Amniotic epithelial cell (primary cell): ENCODE data around the gene VWA8.
A peak's percentile ranks its signal among the peaks of the same experiment; 100 is the strongest.
"Not testable (repeated sequence)": the region's sequence is repeated elsewhere in the genome, so short reads cannot be mapped to it uniquely, and the experiment has no call there.

Experiments used
- DNase-seq: peaks from one replicate; pipeline ENCODE4 v3.0.0-alpha.2; 2010; ENCODE audit warnings: low read depth

Gene VWA8

GRCh38 chr13:41645331-41645730 is 315.6 kb downstream of the VWA8 start:
- DNase-seq: peak; percentile 90

DNA sequence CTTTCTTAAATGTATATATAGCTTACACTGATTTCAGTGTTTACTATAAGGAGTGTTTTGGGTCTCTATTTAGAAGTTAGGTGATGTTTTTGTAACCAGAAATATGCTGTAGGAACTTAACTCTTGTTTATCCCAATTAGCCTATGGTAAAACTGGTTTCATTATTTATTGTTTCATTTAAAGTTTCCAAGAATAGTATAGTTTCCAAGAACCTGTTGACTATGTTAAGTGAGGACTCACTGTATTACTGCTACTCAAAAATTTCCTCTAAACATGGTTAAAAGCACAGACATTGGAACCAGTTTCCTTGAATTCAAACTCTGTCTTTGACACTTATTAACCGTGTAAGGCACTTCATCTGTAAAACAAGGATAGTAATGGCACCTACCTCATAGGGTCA is 316.2 kb downstream of the VWA8 start:
- DNase-seq: no peak

GRCh38 chr13:41643507-41643906 is 317.4 kb downstream of the VWA8 start:
- no peak for DNase-seq

- DNase-seq: no peak
Measured at GRCh38 chr13:41641961-41642360, 318.9 kb downstream of the VWA8 start.

DNA sequence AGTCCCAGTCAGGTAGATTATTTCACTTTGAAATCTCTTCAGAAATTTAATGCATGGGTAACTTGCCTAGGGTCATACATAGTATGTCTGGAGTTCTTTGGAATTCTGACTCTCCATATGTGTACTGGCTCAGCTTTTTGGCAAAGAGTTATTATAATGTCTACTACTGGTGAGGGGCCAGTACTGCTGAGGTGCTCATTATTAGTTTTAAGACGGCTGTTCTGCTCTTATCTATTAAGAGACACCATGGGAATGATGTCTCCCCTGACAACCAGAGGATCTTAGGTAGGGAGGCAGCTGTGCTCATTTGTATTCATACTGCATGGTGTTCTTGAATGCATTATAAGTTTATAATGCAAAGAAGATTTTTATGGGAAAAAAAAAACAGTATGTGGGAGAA is 319.5 kb downstream of the VWA8 start:
- no peak for DNase-seq

GRCh38 chr13:41639955-41640780 is 320.7 kb downstream of the VWA8 start:
- peak; percentile 54 for DNase-seq

- no peak for DNase-seq
Measured at GRCh38 chr13:41639237-41639904, 321.5 kb downstream of the VWA8 start.

- DNase-seq: no peak
Measured at GRCh38 chr13:41637586-41637985, 323.3 kb downstream of the VWA8 start.

DNA sequence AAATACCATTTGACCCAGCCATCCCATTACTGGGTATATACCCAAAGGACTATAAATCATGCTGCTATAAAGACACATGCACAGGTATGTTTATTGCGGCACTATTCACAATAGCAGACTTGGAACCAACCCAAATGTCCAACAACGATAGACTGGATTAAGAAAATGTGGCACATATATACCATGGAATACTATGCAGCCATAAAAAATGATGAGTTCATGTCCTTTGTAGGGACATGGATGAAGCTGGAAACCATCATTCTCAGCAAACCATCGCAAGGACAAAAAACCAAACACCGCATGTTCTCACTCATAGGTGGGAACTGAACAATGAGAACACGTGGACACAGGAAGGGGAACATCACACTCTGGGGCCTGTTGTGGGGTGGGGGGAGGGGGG is 323.9 kb downstream of the VWA8 start:
- DNase-seq: not testable (repeated sequence)

DNA sequence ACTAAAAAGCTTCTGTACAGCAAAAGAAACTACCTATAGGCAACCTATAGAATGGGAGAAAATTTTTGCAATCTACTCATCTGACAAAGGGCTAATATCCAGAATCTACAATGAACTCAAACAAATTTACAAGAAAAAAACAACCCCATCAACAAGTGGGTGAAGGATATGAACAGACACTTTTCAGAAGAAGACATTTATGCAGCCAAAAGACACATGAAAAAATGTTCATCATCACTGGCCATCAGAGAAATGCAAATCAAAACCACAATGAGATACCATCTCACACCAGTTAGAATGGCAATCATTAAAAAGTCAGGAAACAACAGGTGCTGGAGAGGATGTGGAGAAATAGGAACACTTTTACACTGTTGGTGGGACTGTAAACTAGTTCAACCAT is 324.3 kb downstream of the VWA8 start:
- not testable (repeated sequence) for DNase-seq

- peak; percentile 31 for DNase-seq
Measured at GRCh38 chr13:41634407-41634806, 326.5 kb downstream of the VWA8 start.

DNA sequence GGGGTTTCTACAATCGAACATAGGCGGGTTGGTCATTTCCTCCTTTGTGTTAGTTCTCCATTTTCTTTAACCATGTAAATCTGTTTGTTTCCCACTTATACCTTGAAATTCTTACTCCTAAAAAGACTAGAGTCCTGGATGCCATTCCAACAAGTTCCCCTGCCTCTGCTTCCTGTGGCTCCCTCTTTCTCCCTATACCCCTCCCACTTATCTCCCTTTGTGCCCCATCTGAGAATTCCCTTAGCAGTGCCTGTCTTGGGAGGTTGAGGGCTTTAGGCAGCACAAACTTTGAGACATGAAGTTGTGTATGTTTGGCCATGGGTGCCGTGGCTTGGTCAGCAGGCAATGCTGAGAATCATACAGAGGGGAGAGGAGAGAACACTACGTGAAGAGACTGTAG is 327.1 kb downstream of the VWA8 start:
- DNase-seq: no peak

DNA sequence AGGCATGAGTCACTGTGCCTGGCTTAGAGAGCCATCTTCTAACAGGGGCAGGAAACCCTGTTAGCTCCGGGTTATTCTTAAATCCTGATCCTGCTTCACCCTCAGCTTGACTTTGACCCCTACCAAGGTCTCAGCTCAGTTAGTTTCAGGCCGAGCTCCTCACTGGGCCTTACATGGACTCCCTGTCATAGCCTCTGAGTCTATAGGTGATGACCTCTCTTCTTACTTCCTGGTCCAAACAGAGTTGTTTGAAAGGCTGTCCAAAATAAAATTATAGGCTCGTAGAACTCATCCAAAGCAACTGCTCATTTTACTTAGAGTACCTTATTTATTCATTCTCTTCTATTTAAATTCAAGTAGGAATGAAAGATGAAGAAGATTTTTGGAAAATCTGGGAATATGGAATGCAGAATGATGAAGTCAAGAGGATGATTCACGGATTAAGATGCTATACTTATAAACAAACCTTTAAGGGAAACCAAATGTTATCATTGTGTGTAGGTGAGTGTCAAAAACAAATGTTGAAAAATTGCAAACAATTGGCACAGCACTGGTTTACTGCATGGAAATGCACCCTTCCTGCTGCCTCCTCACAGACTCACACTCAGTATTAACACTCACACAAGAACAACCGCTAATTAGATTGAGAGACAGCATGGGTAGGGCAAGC is 329.5 kb downstream of the VWA8 start:
- DNase-seq: peak; percentile 44

DNA sequence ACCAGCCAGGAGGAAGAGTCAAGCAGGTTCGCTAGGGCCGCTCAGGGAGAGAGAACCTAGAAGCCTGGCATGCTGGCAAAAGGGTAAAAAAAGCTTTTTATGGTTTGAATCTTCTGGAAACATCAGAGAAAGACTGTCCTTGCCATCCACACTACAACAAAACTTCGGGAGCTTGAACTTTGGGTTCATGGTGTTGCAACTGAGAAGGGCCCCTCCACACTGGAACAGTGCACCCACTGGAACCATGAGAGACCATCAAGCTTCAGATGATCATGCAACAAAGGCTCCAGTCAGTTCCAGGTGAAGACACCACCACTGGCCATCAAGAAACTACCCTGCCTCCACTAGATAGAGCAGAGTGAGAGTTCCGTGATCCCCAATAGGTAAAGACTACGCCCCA is 333.5 kb downstream of the VWA8 start:
- DNase-seq: no peak

DNA sequence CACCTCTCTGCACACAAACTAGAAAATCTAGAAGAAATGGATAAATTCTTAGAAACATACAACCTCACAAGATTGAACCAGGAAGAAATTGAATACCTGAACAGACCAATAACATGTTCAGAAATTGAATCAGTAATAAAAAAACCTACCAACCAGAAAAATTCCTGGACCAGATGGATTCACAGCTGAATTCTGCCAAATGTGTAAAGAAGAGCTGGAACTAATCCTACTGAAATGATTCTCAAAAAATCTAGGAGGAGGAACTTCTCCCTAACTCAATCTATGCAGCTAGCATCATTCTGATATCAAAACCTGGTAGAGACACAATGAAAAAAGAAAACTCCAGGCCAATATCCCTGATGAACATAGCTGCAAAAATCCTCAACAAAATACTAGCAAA is 336.9 kb downstream of the VWA8 start:
- no peak for DNase-seq

DNA sequence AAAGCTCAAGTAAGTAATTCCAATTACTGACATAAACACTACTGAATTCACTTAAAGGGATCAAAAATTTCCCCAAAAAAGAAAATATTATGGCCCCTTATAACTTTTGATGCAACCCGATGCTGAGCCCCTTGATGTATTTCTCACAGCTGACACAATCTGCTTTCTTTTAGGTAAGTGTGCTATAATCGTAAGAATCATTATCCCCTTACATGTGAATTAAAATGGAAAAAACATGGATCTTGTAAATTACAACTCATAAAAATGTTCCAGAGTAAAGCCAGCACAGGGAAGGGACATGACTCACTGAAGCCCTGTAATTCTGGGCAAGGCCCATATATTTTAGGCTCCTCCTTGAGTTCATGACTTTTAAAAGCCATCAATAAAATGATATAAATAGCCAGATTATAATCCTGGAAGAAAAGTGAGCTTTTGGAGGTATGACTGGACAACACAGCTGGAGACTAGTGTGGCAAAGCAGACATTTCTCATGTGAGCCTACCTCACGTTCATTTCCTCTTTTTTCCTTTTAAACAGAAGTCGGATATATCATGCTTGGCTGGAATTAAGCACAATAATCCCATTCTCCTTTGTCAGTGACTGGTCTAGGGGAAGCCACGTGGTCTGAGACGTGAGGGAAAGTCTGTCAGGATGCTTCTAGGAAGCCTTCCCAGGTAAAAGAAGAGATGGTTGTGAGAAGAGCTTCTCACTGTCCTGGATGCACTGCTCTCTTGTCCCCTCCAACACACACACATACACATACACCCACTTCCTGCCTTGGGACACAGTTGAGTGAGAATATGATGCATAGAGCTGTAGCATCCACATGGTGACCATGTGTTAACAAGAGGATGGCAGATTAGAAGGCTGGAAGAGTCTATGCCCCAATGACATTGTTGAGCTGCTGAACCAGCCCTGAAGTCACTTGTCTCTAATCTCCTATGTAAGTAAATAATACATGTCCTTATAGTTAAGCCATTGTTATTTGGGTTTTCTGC is 338.2 kb downstream of the VWA8 start:
- peak; percentile 48 for DNase-seq

DNA sequence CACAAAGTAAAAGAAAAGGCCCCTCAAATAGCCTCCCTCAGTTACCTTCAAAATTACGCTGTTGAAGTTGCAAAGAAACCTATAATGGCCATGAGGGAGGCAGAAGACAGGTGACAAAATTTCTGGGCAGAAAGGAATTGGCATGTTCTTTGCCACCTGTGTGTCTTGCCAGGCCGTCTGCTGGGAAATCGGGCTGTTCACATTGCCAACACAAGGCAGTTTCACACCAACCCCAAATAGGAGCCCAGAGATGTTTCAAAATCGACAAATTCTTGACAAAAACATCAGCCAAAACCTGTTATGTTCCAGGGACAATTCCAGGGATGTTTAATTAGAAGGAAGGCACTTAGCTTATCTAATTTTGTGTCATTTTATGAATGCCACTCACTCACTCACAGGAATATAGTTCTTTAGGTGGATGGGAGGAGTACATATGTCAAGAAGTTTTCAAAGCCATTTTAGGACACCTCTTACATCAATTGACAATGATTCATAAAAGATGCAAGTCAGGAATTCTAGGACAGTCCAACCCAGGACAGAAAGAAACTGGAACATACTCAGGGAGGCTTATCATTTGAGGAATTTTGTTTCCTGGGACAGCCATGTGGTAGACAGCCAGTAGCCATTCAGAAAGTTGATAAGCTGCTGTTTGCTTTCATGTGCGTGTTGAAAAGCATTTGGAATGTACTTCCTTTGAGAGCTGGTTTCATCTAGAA is 339.0 kb downstream of the VWA8 start:
- peak; percentile 59 for DNase-seq

DNA sequence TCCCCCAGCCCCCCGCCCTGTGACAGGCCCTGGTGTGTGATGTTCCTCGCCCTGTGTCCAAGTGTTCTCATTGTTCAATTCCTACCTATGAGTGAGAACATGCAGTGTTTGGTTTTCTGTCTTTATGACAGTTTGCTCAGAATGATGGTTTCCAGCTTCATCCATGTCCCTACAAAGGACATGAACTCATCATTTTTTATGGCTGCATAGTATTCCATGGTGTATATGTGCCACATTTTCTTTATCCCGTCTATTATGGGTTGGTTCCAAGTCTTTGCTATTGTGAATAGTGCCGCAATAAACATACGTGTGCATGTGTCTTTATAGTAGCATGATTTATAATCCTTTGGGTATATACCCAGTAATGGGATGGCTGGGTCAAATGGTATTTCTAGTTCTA is 343.3 kb downstream of the VWA8 start:
- not testable (repeated sequence) for DNase-seq

- no peak for DNase-seq
Measured at GRCh38 chr13:41616151-41616550, 344.8 kb downstream of the VWA8 start.

GRCh38 chr13:41615528-41615855 is 345.4 kb downstream of the VWA8 start:
- DNase-seq: no peak
